Measurements from ENCODE around the gene FRMD5. TPM values are rescaled to one million over a fixed set of nuclear protein-coding genes. Genes with fewer than 3 reads are reported as not detected.

Gene FRMD5
- total RNA-seq, 1 experiment from 2014 or later = 6.5 TPM

- Histone ChIP-seq H3K9me3 (ENCODE audit: insufficient read depth, low read depth) (no peaks in the 10 kb centered on the region), H3K79me2 (ENCODE audit: low read depth) (no peaks in the 10 kb centered on the region), H3K36me3 (ENCODE audit: low read depth) (no peaks in the 10 kb centered on the region), H3K9me2 (ENCODE audit: insufficient read depth) (no peaks in the 10 kb centered on the region), H3K4me1 (replicated peaks; ENCODE audit: insufficient read depth) (no peaks in the 10 kb centered on the region), H2AFZ (no peak overlapping the region), H3K27ac (no peak overlapping the region), H3K27me3 (ENCODE audit: insufficient read depth, low read depth) (no peaks in the 10 kb centered on the region), H3K4me2 (no peak overlapping the region), H3K4me3 (no peak overlapping the region), H4K20me1 (ENCODE audit: insufficient read depth) (no peaks in the 10 kb centered on the region), H3F3A (ENCODE audit: insufficient read depth, low read depth) (no peaks in the 10 kb centered on the region)
- intact Hi-C loops (cut with micrococcal nuclease; ENCODE audit: unreplicated experiment) = no loop called here
- no peak for TF ChIP-seq EZH2 (IDR thresholded peaks at IDR 0.05; ENCODE audit: low read depth)
- no peak for TF ChIP-seq CTCF (conservative IDR thresholded peaks at IDR 0.05)
- POLR2A ChIA-PET (ENCODE audit: unreplicated experiment) = interaction anchor here (0.5 kb wide), 1 partner anchor 99 kb away, joined by 3 read pairs; no protein-coding TSS in a partner anchor
- no TSS peak for BruUV-seq (replicated peaks)
- no peak for DNase-seq
- CTCF ChIA-PET = no interaction called here
Observed at GRCh38 chr15:43895586-43895985, 299.5 kb downstream of the FRMD5 start.

GRCh38 chr15:43893956-43894355, 301.1 kb downstream of the FRMD5 start:
- Histone ChIP-seq H3K4me1 (replicated peaks; ENCODE audit: insufficient read depth) (no peaks in the 10 kb centered on the region), H4K20me1 (ENCODE audit: insufficient read depth) (no peaks in the 10 kb centered on the region), H3K79me2 (ENCODE audit: low read depth) (no peaks in the 10 kb centered on the region), H3K36me3 (ENCODE audit: low read depth) (no peaks in the 10 kb centered on the region), H3K9me2 (ENCODE audit: insufficient read depth) (no peaks in the 10 kb centered on the region), H3K4me3 (no peak overlapping the region), H3K9me3 (ENCODE audit: insufficient read depth, low read depth) (no peaks in the 10 kb centered on the region), H3K4me2 (no peak overlapping the region), H3F3A (ENCODE audit: insufficient read depth, low read depth) (no peaks in the 10 kb centered on the region), H3K27me3 (ENCODE audit: insufficient read depth, low read depth) (no peaks in the 10 kb centered on the region), H2AFZ (no peak overlapping the region), H3K27ac (no peak overlapping the region)
- ChIA-PET CTCF (no interaction called here), POLR2A (ENCODE audit: unreplicated experiment) (no interaction called here)
- DNase-seq = no peak
- no peak for TF ChIP-seq CTCF (conservative IDR thresholded peaks at IDR 0.05)
- no peak for TF ChIP-seq EZH2 (IDR thresholded peaks at IDR 0.05; ENCODE audit: low read depth)
- no TSS peak for BruUV-seq (replicated peaks)
- intact Hi-C loops (cut with micrococcal nuclease; ENCODE audit: unreplicated experiment) = no loop called here

- POLR2A ChIA-PET (ENCODE audit: unreplicated experiment) = no interaction called here
- BruUV-seq (replicated peaks) = no TSS peak
Observed at GRCh38 chr15:43889042-43889441, 306.0 kb downstream of the FRMD5 start.

More at GRCh38 chr15:43889042-43889441, 306.0 kb downstream of the FRMD5 start:
- Histone ChIP-seq H3K27ac (no peak overlapping the region), H3K27me3 (ENCODE audit: insufficient read depth, low read depth) (no peaks in the 10 kb centered on the region), H3K4me1 (replicated peaks; ENCODE audit: insufficient read depth) (no peaks in the 10 kb centered on the region), H3F3A (ENCODE audit: insufficient read depth, low read depth) (no peaks in the 10 kb centered on the region), H3K9me2 (ENCODE audit: insufficient read depth) (no peaks in the 10 kb centered on the region), H3K4me3 (no peak overlapping the region), H3K9me3 (ENCODE audit: insufficient read depth, low read depth) (no peaks in the 10 kb centered on the region), H3K79me2 (ENCODE audit: low read depth) (no peaks in the 10 kb centered on the region), H3K4me2 (no peak overlapping the region), H2AFZ (no peak overlapping the region), H4K20me1 (ENCODE audit: insufficient read depth) (no peaks in the 10 kb centered on the region), H3K36me3 (ENCODE audit: low read depth) (no peaks in the 10 kb centered on the region)
- TF ChIP-seq EZH2 (IDR thresholded peaks at IDR 0.05; ENCODE audit: low read depth) (no peak), CTCF (conservative IDR thresholded peaks at IDR 0.05) (no peak)
- DNase-seq = no peak
- intact Hi-C loops (cut with micrococcal nuclease; ENCODE audit: unreplicated experiment) = no loop called here
- CTCF ChIA-PET = no interaction called here
